GM12878 (cell line): ENCODE data around the gene YJU2. TPM values are rescaled to one million over a fixed set of nuclear protein-coding genes. Genes with fewer than 3 reads are reported as not detected.

Experiments used
- ATAC-seq: fragments of 200-7000 bp; cut with Tn5 transposase; 3 replicates; pipeline ENCODE4 v1.9.1; 2020; ENCODE audit warnings: mild to moderate bottlenecking, moderate library complexity
- BruUV-seq: library from RNA; stranded (reverse); fragments of 400-500 nt; replicated peaks from 2 replicates; lab custom pipeline; 2021; lab: Mats Ljungman, UMichigan
- CTCF ChIA-PET: fragments of 300-600 bp; sonication (Branson Sonifier 250); formaldehyde crosslinking; extraction: SDS; loops from one replicate; lab custom pipeline; 2021; ENCODE audit warnings: inconsistent platforms; lab: Yijun Ruan, JAX
- POLR2A ChIA-PET: fragments of 350-600 bp; formaldehyde crosslinking; extraction: SDS; loops from one replicate; lab custom pipeline; 2021; ENCODE audit warnings: inconsistent platforms; lab: Charles Lee
- RAD21 ChIA-PET: fragments of 300-600 bp; sonication (Branson Sonifier 250); formaldehyde crosslinking; loops from one replicate; lab custom pipeline; 2023; ENCODE audit warnings: antibody characterized with exemption; ENCODE audit not compliant: unreplicated experiment; lab: Charles Lee
- SMC1A ChIA-PET: fragments of 300-600 bp; sonication (Branson Sonifier 250); formaldehyde crosslinking; loops from one replicate; lab custom pipeline; 2023; ENCODE audit not compliant: unreplicated experiment, uncharacterized antibody; lab: Charles Lee
- DNase-seq: peaks from one replicate; pipeline ENCODE4 v3.0.0-alpha.2; 2011; ENCODE audit warnings: low read depth, low spot score
- FAIRE-seq: peaks from 3 replicates; lab custom pipeline; 2011; peaks lifted over from hg19 to GRCh38; lab: Jason Lieb, UNC
- H2AFZ ChIP-seq: 2 replicates; pipeline ENCODE4 v1.6.0; 2011; ENCODE audit warnings: low read depth, low read length, control low read depth; ENCODE audit not compliant: control insufficient read depth
- H3K27ac ChIP-seq: 2 replicates; pipeline ENCODE4 v1.5.1; 2011; ENCODE audit warnings: control low read depth; ENCODE audit not compliant: control insufficient read depth, insufficient read depth
- H3K27me3 ChIP-seq, 2 experiments: replicated peaks in 1 of 2; 2 replicates each; pipeline versions ENCODE4 v1.6.0 to v1.6.1; 2011; ENCODE audit warnings: low read length in 1 of 2; ENCODE audit not compliant: control insufficient read depth in 2 of 2, insufficient read depth in 2 of 2
- H3K36me3 ChIP-seq, 2 experiments: 2 replicates each; pipeline ENCODE4 v1.5.1; 2011; ENCODE audit warnings: low read length in 1 of 2; ENCODE audit not compliant: control insufficient read depth in 2 of 2, insufficient read depth in 2 of 2
- H3K4me1 ChIP-seq: 2 replicates; pipeline ENCODE4 v1.6.1; 2011; ENCODE audit warnings: mild to moderate bottlenecking, low read length, moderate library complexity, mixed read lengths; ENCODE audit not compliant: control insufficient read depth, insufficient read depth
- H3K4me2 ChIP-seq: 2 replicates; pipeline ENCODE4 v1.6.0; 2011; ENCODE audit warnings: control low read depth; ENCODE audit not compliant: control insufficient read depth, insufficient read depth
- H3K4me3 ChIP-seq: fragments of 200-600 bp; sonication (generic); 2 replicates; pipeline ENCODE4 v1.5.1; 2016
- H3K79me2 ChIP-seq: 2 replicates; pipeline ENCODE4 v1.6.0; 2011; ENCODE audit warnings: low read length; ENCODE audit not compliant: control insufficient read depth, insufficient read depth
- H3K9ac ChIP-seq: 2 replicates; pipeline ENCODE4 v1.8.0; 2011; ENCODE audit warnings: low read length, control low read depth, mixed read lengths; ENCODE audit not compliant: control insufficient read depth, insufficient read depth
- H3K9me3 ChIP-seq: replicated peaks from 3 replicates; pipeline ENCODE4 v1.5.1; 2011; ENCODE audit warnings: mild to moderate bottlenecking, low read length; ENCODE audit not compliant: control insufficient read depth, insufficient read depth
- H4K20me1 ChIP-seq: 2 replicates; pipeline ENCODE4 v1.6.0; 2011; ENCODE audit not compliant: control insufficient read depth, insufficient read depth
- ATF7 ChIP-seq: fragments of 450-650 bp; IDR thresholded peaks from 2 replicates; pipeline ENCODE4 v1.6.1; 2016; ENCODE audit warnings: low read depth, mild to moderate bottlenecking
- HCFC1 ChIP-seq: fragments of 150-350 bp; IDR thresholded peaks from 2 replicates; pipeline ENCODE4 v1.6.1; 2014; ENCODE audit warnings: low read length
- POLR2AphosphoS2 ChIP-seq: IDR thresholded peaks from 2 replicates; pipeline ENCODE4 v1.6.1; 2011; ENCODE audit warnings: low read depth, mild to moderate bottlenecking, low read length, improper control_type of control experiment, moderate library complexity
- RB1 ChIP-seq: fragments of 450-650 bp; formaldehyde crosslinking; IDR thresholded peaks from 2 replicates; pipeline ENCODE4 v1.6.1; 2017; ENCODE audit warnings: mild to moderate bottlenecking, borderline replicate concordance
- RELA ChIP-seq: fragments of 450-650 bp; IDR thresholded peaks from 2 replicates; pipeline ENCODE4 v1.8.0; 2014; ENCODE audit warnings: borderline replicate concordance; ENCODE audit not compliant: partially characterized antibody
- RUNX3 ChIP-seq: IDR thresholded peaks from 2 replicates; pipeline ENCODE4 v1.6.1; 2012; ENCODE audit warnings: low read length, inconsistent platforms
- ZNF622 ChIP-seq: fragments of 450-650 bp; IDR thresholded peaks from 2 replicates; pipeline ENCODE4 v1.6.1; 2017; ENCODE audit warnings: mild to moderate bottlenecking, inconsistent platforms
- WGBS: methylation state at CpG from one replicate; pipeline ENCODE4 v1.1.6; 2016; ENCODE audit warnings: low lambda C conversion rate; ENCODE audit not compliant: insufficient replicate concordance, insufficient coverage; ENCODE audit errors: missing lambda C conversion rate; 5-methylcytosine and 5-hydroxymethylcytosine counted together
- in situ Hi-C: fragments of 300-500 bp; cut with MboI; formaldehyde crosslinking; loops from 9 replicates; pipeline ENCODE4 v1.14.3; 2018; ENCODE audit warnings: mixed read lengths
- intact Hi-C: fragments of 100-400 bp; cut with micrococcal nuclease; formaldehyde crosslinking; loops from one replicate; pipeline ENCODE4 v1.14.2; 2022; ENCODE audit not compliant: unreplicated experiment
- polyA plus RNA-seq, 11 experiments: library from polyadenylated mRNA; depleted of rRNA in 4 of 11; unstranded in 6 of 11; stranded (reverse) in 5 of 11; fragments of >200 nt; fragmentation: Nextera tagmentation in 4 of 11; fragmentation: Illumina TruSeq in 1 of 11; extraction: Ambion mirVana in 4 of 11; extraction: Trizol in 1 of 11; gene quantifications; 1 replicate in 1 of 11; 2 replicates in 10 of 11; pipeline versions ENCODE4 v1.2.1 to v1.2.3, GENCODE V29; 2011 to 2016; ENCODE audit warnings: inconsistent platforms in 2 of 11, missing spikeins in 2 of 11, low read depth in 1 of 11
- total RNA-seq, 4 experiments: library from RNA; depleted of rRNA in 3 of 4; stranded (reverse); fragments of >200 nt in 3 of 4; fragmentation: Illumina TruSeq in 1 of 4; extraction: Trizol in 1 of 4; gene quantifications; 2 replicates each; pipeline versions ENCODE4 v1.2.1 to v1.2.3, GENCODE V29; 2013 to 2021
- TF ChIP-seq, protein P1 (sequence below): fragments of 450-650 bp; IDR thresholded peaks from 2 replicates; pipeline ENCODE4 v1.6.1; 2017; ENCODE audit warnings: mild to moderate bottlenecking, moderate library complexity
- TF ChIP-seq, protein P2 (sequence below): IDR thresholded peaks from 2 replicates; pipeline ENCODE4 v1.6.1; 2012; ENCODE audit warnings: low read depth, low read length, improper control_type of control experiment

Gene YJU2
- total and polyA plus RNA-seq, 10 of the 15 experiments (the other 5 are each of a cell fraction or from before 2014, with no cell fraction given): 0.26 to 40.7 (median 23.8) TPM

DNA sequence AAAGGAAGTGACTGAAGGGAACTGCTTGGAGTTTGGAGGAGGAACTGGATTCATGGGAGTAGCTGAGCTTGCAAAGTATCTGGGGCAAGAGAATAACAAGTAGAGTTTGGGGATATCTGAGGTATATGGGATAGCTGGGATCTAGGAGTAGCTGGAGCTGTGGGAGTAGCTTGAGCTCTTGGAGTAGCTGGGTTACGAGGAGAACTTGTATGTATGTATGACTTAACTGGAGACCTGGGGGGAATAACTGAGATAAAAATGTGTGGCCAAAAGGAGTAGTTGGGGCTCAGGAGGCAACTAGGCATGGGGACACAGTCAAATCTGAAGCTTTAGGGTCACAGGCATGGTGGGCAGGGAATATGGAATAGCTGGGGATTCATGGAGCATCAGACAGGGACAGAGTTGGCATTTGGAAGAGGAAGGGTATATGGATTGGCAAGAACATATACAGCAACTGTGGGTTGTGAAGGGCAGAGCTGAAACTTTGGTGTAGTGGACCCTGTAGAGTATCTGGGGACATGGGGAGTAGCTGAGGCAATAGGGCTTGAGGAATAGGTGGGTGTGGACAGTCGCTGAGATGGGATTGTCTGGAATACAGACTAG, 45.8 kb upstream of the YJU2 start:
- SMC1A ChIA-PET: interaction anchor here (1.0 to 1.4 kb wide), 3 partner anchors 13 to 343 kb away, joined by 3 to 5 read pairs (median 4); partner anchors contain the start of gene EEF2
- FAIRE-seq: no peak

More for the DNA sequence above, 45.8 kb upstream of the YJU2 start:
- no peaks in the 10 kb centered on the region; the same call in 2 of the 3 replicates for H3K9me3 ChIP-seq
- ChIA-PET RAD21 (interaction anchor here (0.5 to 1.5 kb wide), 3 partner anchors 61 to 216 kb away, joined by 3 to 6 read pairs (median 3); partner anchors contain the start of gene EEF2), CTCF (interaction anchor here (0.5 to 6.3 kb wide), 11 partner anchors 7 to 359 kb away, joined by 3 to 63 read pairs (median 5); partner anchors contain the start of gene EEF2), POLR2A (interaction anchor here (1.4 to 2.2 kb wide), 2 partner anchors 9 to 216 kb away, joined by 3 to 5 read pairs; partner anchors contain the start of gene EEF2)
- in situ Hi-C loops (loop anchor here (10.0 kb wide), 1 partner anchor 536 kb away; no protein-coding TSS in a partner anchor), intact Hi-C loops (loop anchor here (5.0 kb wide), 3 partner anchors 34 to 489 kb away; partner anchors contain the start of gene EEF2)
- WGBS: 0% methylated on average over 2 of the region's 2 CpGs
- no peak overlapping the region for H3K9ac ChIP-seq
- no peaks in the 10 kb centered on the region for H3K79me2 ChIP-seq
- no peaks in the 10 kb centered on the region for H3K36me3 ChIP-seq
- no peaks in the 10 kb centered on the region for H3K4me1 ChIP-seq
- no peak for ATAC-seq
- H4K20me1 ChIP-seq: no peaks in the 10 kb centered on the region
- no TSS peak for BruUV-seq
- no peak overlapping the region for H2AFZ ChIP-seq
- no peak overlapping the region for H3K4me2 ChIP-seq
- no peak for TF ChIP-seq RELA
- TF ChIP-seq RB1: no peak
- TF ChIP-seq ATF7: no peak
- no peak for TF ChIP-seq RUNX3
- TF ChIP-seq, protein P1, sequence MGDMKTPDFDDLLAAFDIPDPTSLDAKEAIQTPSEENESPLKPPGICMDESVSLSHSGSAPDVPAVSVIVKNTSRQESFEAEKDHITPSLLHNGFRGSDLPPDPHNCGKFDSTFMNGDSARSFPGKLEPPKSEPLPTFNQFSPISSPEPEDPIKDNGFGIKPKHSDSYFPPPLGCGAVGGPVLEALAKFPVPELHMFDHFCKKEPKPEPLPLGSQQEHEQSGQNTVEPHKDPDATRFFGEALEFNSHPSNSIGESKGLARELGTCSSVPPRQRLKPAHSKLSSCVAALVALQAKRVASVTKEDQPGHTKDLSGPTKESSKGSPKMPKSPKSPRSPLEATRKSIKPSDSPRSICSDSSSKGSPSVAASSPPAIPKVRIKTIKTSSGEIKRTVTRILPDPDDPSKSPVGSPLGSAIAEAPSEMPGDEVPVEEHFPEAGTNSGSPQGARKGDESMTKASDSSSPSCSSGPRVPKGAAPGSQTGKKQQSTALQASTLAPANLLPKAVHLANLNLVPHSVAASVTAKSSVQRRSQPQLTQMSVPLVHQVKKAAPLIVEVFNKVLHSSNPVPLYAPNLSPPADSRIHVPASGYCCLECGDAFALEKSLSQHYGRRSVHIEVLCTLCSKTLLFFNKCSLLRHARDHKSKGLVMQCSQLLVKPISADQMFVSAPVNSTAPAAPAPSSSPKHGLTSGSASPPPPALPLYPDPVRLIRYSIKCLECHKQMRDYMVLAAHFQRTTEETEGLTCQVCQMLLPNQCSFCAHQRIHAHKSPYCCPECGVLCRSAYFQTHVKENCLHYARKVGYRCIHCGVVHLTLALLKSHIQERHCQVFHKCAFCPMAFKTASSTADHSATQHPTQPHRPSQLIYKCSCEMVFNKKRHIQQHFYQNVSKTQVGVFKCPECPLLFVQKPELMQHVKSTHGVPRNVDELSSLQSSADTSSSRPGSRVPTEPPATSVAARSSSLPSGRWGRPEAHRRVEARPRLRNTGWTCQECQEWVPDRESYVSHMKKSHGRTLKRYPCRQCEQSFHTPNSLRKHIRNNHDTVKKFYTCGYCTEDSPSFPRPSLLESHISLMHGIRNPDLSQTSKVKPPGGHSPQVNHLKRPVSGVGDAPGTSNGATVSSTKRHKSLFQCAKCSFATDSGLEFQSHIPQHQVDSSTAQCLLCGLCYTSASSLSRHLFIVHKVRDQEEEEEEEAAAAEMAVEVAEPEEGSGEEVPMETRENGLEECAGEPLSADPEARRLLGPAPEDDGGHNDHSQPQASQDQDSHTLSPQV: no peak
- TF ChIP-seq POLR2AphosphoS2: no peak
- no peak for TF ChIP-seq ZNF622
- TF ChIP-seq, protein P2, sequence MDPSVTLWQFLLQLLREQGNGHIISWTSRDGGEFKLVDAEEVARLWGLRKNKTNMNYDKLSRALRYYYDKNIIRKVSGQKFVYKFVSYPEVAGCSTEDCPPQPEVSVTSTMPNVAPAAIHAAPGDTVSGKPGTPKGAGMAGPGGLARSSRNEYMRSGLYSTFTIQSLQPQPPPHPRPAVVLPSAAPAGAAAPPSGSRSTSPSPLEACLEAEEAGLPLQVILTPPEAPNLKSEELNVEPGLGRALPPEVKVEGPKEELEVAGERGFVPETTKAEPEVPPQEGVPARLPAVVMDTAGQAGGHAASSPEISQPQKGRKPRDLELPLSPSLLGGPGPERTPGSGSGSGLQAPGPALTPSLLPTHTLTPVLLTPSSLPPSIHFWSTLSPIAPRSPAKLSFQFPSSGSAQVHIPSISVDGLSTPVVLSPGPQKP: no peak
- TF ChIP-seq HCFC1: no peak
- no peaks in the 10 kb centered on the region; a peak in 1 of 4 replicates for H3K27me3 ChIP-seq
- no peak overlapping the region for H3K27ac ChIP-seq
- no peak for DNase-seq
- H3K4me3 ChIP-seq: no peak overlapping the region
